PC-3 (cell line): ENCODE data around the gene VAV3.

Experiments
- CTCF ChIP-seq: fragments of 300-600 bp; sonication (generic); conservative IDR thresholded peaks from 2 replicates; pipeline ENCODE4 v1.5.1; 2017; ENCODE audit warnings: antibody characterized with exemption, low read depth, mild to moderate bottlenecking, low read length
- EZH2phosphoT487 ChIP-seq: fragments of 300-600 bp; sonication (generic); IDR thresholded peaks from 2 replicates; pipeline ENCODE4 v1.6.1; 2018; ENCODE audit warnings: mild to moderate bottlenecking, antibody characterized with exemption, low read length, borderline replicate concordance

GRCh38 chr1:107935396-107936064 is 29.4 kb downstream of the VAV3 start:
- TF ChIP-seq EZH2phosphoT487 (no peak), CTCF (no peak)
